ENCODE measurements around the gene C2orf42.
"Not testable (repeated sequence)": the region's sequence is repeated elsewhere in the genome, so short reads cannot be mapped to it uniquely, and the experiment has no call there.

The C2orf42 gene

DNA sequence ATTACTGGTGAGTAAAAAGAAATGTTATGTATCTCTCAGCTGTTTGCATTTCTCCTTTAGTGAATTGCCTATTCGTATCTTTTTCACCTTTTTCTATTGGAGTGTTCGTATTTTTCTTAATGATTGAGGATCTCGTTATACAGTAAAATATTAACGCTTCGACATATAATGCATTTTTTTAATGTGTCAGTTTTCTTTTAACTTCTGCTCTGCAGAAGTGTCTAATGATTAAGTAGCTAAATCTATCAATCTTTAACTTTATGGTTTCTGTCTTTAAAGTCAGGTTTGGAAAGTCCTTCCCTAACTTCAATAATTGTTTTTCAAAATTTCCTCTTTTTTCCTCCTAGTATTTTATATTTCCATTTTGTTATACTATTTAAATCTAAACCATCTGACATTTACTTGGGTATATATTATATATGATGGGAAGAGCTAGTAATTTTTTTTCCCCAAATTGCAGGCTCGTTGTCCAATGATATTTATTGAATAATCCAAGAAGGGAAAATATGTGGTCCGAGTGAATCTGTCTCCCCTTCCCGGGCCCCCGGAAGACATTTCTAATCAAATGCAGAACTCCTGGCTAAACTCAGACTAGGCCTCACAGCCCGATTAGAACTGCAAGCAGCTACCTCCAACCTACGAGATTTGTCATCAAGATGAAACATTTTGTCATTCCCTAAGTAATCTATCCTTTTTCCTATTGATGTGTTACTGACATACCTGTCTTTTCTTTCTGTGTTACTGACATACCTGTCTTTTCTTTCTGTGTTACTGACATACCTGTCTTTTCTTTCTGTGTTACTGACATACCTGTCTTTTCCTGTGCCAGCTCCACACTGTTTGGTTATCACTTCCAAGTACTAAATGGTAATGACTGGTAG lies 86.3 kb downstream of the C2orf42 start:
- DNase-seq, result no peak

DNA sequence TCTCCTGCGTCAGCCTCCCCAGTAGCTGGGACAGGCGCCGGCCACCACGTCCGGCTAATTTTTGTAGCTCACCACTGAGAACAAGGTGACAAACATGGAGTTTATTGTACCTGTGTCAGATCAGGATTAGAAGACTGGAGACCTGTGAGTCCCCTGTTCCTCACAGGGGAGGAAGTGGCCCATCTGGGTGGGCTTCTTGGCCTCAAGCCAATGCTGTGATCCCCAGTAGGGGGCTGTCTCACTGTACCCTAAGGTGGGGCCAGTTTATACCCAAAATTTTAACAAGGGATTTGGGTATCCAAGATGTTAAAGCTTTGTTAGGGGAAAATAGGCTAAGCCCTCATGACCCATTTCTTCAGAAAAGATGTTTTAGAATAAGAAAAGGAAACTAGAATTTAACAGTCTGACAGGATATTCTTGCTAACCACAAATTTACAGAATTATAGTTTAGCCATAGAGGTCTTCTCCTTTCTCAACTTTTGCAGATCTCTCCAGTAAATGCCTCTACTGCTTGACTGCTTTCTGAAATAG lies 87.2 kb downstream of the C2orf42 start:
- DNase-seq, result no peak

DNA sequence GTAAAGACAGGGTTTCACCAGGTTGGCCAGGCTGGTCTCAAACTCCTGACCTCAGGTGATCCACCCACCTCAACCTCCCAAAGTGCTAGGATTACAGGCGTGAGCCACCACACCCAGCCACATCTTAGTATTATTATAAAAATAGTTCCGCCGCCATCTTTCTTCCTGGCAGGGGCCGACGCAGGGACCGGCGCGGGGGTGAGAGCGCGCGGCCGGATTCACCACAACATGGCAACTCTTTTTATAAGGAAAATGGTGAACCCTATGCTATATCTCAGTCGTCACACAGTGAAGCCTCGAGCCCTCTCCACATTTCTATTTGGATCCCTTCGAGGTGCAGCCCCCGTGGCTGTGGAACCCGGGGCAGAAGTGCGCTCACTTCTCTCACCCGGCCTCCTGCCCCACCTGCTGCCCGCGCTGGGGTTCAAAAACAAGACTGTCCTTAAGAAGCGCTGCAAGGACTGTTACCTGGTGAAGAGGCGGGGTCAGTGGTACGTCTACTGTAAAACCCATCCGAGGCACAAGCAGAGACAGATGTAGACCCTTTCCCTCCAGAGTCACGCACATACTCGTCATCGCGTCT lies 88.4 kb downstream of the C2orf42 start:
- not testable (repeated sequence) for DNase-seq

DNA sequence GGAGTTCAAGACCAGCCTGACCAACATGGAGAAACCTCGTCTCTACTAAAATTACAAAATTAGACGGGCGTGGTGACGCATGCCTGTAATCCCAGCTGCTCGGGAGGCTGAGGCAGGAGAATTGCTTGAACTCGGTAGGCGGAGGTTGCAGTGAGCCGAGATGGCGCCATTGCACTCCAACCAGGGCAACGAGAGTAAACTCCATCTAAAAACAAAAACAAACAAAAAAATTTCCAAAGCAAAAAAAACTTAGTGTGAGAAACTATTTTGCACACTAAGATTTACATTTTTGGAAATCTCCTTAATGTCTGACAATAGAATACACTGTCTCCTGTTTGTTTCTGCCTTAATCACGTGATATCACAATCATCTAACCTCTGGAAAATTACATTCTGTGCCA lies 89.1 kb downstream of the C2orf42 start:
- DNase-seq, result not testable (repeated sequence)

DNA sequence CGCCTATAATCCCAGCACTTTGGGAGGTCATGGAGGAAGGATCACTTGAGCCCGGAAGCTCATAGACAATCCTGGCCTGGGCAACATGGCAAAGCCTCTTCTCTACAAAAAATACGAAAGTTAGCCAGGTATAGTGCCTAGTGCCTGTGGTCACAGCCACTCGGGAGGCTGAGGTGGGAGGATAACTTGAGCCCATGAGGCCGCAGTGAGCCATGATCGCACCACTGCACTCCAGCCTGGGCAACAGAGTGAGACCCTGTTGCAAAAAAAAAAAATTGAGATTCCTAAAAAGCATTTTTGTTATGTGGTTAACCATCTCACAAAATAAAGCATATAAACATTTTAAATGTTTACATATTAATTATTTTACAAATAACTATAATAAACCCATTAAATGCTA lies 89.6 kb downstream of the C2orf42 start:
- DNase-seq, result no peak
